GM23338 (cell line): ENCODE results near the gene KDM6A. TPM values are rescaled to one million over a fixed set of nuclear protein-coding genes. Genes with fewer than 3 reads are reported as not detected.

Source experiments
- ATAC-seq: fragments of 200-7000 bp; cut with Tn5 transposase; 3 replicates; pipeline ENCODE4 v1.9.1; 2020
- DNase-seq: peaks from one replicate; pipeline ENCODE4 v3.0.0-alpha.2; 2015; ENCODE audit warnings: low spot score
- H2AFZ ChIP-seq: fragments of 200-600 bp; sonication (generic); 2 replicates; pipeline ENCODE4 v1.8.0; 2016; ENCODE audit warnings: antibody characterized with exemption, mild to moderate bottlenecking, moderate library complexity
- H3F3A ChIP-seq: fragments of 200-600 bp; sonication (generic); replicated peaks from 2 replicates; pipeline ENCODE4 v1.8.0; 2017; ENCODE audit warnings: antibody characterized with exemption, mixed run types, low read depth
- H3K27ac ChIP-seq: fragments of 200-600 bp; sonication (generic); 2 replicates; pipeline ENCODE4 v1.6.1; 2016; ENCODE audit warnings: low read depth
- H3K27me3 ChIP-seq: fragments of 200-600 bp; sonication (generic); 2 replicates; pipeline ENCODE4 v1.8.0; 2016; ENCODE audit warnings: mild to moderate bottlenecking, mixed run types, moderate library complexity; ENCODE audit not compliant: insufficient read depth
- H3K36me3 ChIP-seq: fragments of 200-600 bp; sonication (generic); 2 replicates; pipeline ENCODE4 v1.8.0; 2016; ENCODE audit warnings: mild to moderate bottlenecking; ENCODE audit not compliant: insufficient read depth
- H3K4me1 ChIP-seq: fragments of 200-600 bp; sonication (generic); 2 replicates; pipeline ENCODE4 v1.8.0; 2016; ENCODE audit warnings: mild to moderate bottlenecking, moderate library complexity; ENCODE audit not compliant: insufficient read depth
- H3K4me2 ChIP-seq: fragments of 200-600 bp; sonication (generic); 2 replicates; pipeline ENCODE4 v1.7.1; 2017; ENCODE audit warnings: mixed run types
- H3K4me3 ChIP-seq: fragments of 200-600 bp; sonication (generic); 2 replicates; pipeline ENCODE4 v1.6.1; 2016; ENCODE audit warnings: mixed run types
- H3K79me2 ChIP-seq: fragments of 200-600 bp; sonication (generic); replicated peaks from 2 replicates; pipeline ENCODE4 v1.8.0; 2017; ENCODE audit warnings: mild to moderate bottlenecking; ENCODE audit not compliant: insufficient read depth
- H3K9me2 ChIP-seq: fragments of 200-600 bp; sonication (generic); 2 replicates; pipeline ENCODE4 v1.8.0; 2017; ENCODE audit not compliant: insufficient read depth
- H4K20me1 ChIP-seq: fragments of 200-600 bp; sonication (generic); replicated peaks from 2 replicates; pipeline ENCODE4 v1.8.0; 2017; ENCODE audit warnings: mild to moderate bottlenecking; ENCODE audit not compliant: insufficient read depth
- H3K27ac Mint-ChIP-seq: 2 replicates; pipeline ENCODE4 v1.8.0; 2020; ENCODE audit warnings: inconsistent platforms, mild to moderate bottlenecking, moderate library complexity, mixed read lengths
- H3K27me3 Mint-ChIP-seq: 3 replicates; pipeline ENCODE4 v1.8.0; 2022; ENCODE audit warnings: low read depth, mild to moderate bottlenecking, moderate library complexity, mixed read lengths, inconsistent platforms; ENCODE audit not compliant: insufficient read depth, poor library complexity
- H3K36me3 Mint-ChIP-seq: 3 replicates; pipeline ENCODE4 v1.8.0; 2021; ENCODE audit warnings: low read depth, mild to moderate bottlenecking, inconsistent platforms, moderate library complexity, mixed read lengths
- H3K4me1 Mint-ChIP-seq: 3 replicates; pipeline ENCODE4 v1.8.0; 2020; ENCODE audit warnings: mild to moderate bottlenecking, inconsistent platforms, mixed read lengths
- H3K4me3 Mint-ChIP-seq: 3 replicates; pipeline ENCODE4 v1.8.0; 2021; ENCODE audit warnings: moderate library complexity, mild to moderate bottlenecking, inconsistent platforms, mixed read lengths
- H3K9me3 Mint-ChIP-seq: 3 replicates; pipeline ENCODE4 v1.8.0; 2020; ENCODE audit warnings: moderate library complexity, mild to moderate bottlenecking, inconsistent platforms, mixed read lengths
- EZH2phosphoT487 ChIP-seq: fragments of 200-600 bp; sonication (generic); IDR thresholded peaks from one replicate; pipeline ENCODE4 v1.8.1; 2018; ENCODE audit warnings: antibody characterized with exemption; ENCODE audit not compliant: unreplicated experiment
- JUNB ChIP-seq: IDR thresholded peaks from one replicate; pipeline ENCODE4 v1.6.1; 2016; ENCODE audit warnings: antibody characterized with exemption; ENCODE audit not compliant: unreplicated experiment
- POLR2AphosphoS5 ChIP-seq: IDR thresholded peaks from 2 replicates; pipeline ENCODE4 v1.6.1; 2016; ENCODE audit warnings: antibody characterized with exemption, low read depth
- STAT1 ChIP-seq: IDR thresholded peaks from one replicate; pipeline ENCODE4 v1.6.1; 2016; ENCODE audit warnings: antibody characterized with exemption; ENCODE audit not compliant: unreplicated experiment
- ZNF331 ChIP-seq: fragments of 250-450 bp; sonication (Bioruptor Pico); IDR thresholded peaks from 2 replicates; pipeline ENCODE4 v1.5.0; 2020; ENCODE audit warnings: low read depth, mild to moderate bottlenecking, moderate library complexity
- polyA plus RNA-seq: library from polyadenylated mRNA; unstranded; fragments of >200 nt; fragmentation: Nextera tagmentation; extraction: Ambion mirVana; gene quantifications from 2 replicates; pipeline ENCODE4 v1.2.1, GENCODE V29; 2016
- total RNA-seq: library from RNA; depleted of rRNA; stranded (reverse); fragments of >200 nt; shearing (Covaris generic); gene quantifications from 2 replicates; pipeline ENCODE4 v1.2.3, GENCODE V29; 2014
- TF ChIP-seq, protein P1 (sequence below): IDR thresholded peaks from one replicate; pipeline ENCODE4 v1.6.1; 2018; ENCODE audit warnings: antibody characterized with exemption; ENCODE audit not compliant: unreplicated experiment
- TF ChIP-seq, protein P2 (sequence below), 2 experiments: fragments of 200-600 bp in 1 of 2; sonication (generic) in 1 of 2; conservative IDR thresholded peaks; 2 replicates each; pipeline versions ENCODE4 v1.5.1 to v1.6.1; 2016 to 2017; ENCODE audit warnings: antibody characterized with exemption in 2 of 2, low read depth in 2 of 2, mild to moderate bottlenecking in 2 of 2, moderate library complexity in 1 of 2
- TF ChIP-seq, protein P3 (sequence below): fragments of 250-450 bp; sonication (Bioruptor Pico); IDR thresholded peaks from 2 replicates; pipeline ENCODE4 v1.5.0; 2020; ENCODE audit warnings: mild to moderate bottlenecking, moderate library complexity

The KDM6A gene
- total and polyA plus RNA-seq, 2 experiments from 2014 or later, result 22.8 to 102 TPM

DNA sequence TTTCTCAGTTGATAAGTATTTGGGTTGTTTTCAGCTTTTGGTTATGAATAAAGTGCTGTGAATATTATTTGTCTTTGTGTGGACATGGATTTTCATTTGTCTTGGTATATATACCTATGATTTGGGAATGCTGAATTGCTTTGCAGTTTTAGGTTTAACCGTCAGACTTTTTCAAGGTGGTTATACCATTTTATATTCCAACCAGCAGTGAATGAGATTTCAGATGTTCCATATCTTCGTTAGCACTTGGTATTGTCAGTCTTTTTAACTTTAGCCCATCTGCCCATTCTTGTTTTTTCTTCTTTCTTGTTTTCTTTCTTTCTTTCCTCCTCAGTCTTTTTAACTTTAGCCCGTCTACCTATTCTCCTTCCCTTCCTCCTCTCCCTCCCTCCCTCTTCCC is 106.0 kb downstream of the KDM6A start:
- no peak overlapping the region for H3K27ac Mint-ChIP-seq
- ATAC-seq (no peak), DNase-seq (no peak)
- Histone ChIP-seq H3K27me3 (no peaks in the 10 kb centered on the region), H2AFZ (no peak overlapping the region), H3K36me3 (no peaks in the 10 kb centered on the region; the same call in 1 of the 2 replicates), H3K9me2 (no peaks in the 10 kb centered on the region), H3K79me2 (peaks cover 100% of the 10 kb centered on the region), H4K20me1 (peaks cover 21% of the 10 kb centered on the region), H3K27ac (no peak overlapping the region), H3K4me3 (no peak overlapping the region), H3K4me1 (no peaks in the 10 kb centered on the region; the same call in 1 of the 2 replicates), H3K4me2 (no peak overlapping the region), H3F3A (no peaks in the 10 kb centered on the region)
- TF ChIP-seq JUNB (no peak), ZNF331 (CRISPR knock-in tag) (no peak)
- H3K4me3 Mint-ChIP-seq, result no peak overlapping the region
- H3K36me3 Mint-ChIP-seq, result peaks cover 60% of the 10 kb centered on the region
- peaks cover 23% of the 10 kb centered on the region for H3K9me3 Mint-ChIP-seq
- H3K27me3 Mint-ChIP-seq, result peaks cover 5% of the 10 kb centered on the region
- H3K4me1 Mint-ChIP-seq, result peaks cover 6% of the 10 kb centered on the region

DNA sequence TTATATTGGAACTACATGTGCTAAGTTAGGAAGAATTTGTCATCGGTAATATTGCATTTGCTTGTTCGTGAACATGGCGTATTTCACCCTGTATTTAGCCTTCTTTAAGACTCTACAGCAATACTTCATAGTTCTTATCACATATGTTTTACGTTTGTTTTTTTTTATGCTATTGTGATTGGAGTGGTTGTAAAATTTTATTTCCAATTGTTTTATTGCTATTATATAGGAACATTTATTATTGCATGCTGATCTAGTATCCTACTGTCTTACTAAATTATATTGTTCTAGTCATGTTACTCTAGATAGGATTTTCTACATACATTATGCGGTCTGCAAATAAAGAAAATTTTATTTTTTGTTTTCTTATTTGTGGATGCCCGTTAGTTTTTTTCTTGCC is 107.4 kb downstream of the KDM6A start:
- H3K4me1 Mint-ChIP-seq, result peaks cover 3% of the 10 kb centered on the region; the same call in 2 of the 3 replicates
- no peak for TF ChIP-seq ZNF331 (CRISPR knock-in tag)
- TF ChIP-seq EZH2phosphoT487, result no peak
- no peak for TF ChIP-seq POLR2AphosphoS5
- TF ChIP-seq, protein P1, sequence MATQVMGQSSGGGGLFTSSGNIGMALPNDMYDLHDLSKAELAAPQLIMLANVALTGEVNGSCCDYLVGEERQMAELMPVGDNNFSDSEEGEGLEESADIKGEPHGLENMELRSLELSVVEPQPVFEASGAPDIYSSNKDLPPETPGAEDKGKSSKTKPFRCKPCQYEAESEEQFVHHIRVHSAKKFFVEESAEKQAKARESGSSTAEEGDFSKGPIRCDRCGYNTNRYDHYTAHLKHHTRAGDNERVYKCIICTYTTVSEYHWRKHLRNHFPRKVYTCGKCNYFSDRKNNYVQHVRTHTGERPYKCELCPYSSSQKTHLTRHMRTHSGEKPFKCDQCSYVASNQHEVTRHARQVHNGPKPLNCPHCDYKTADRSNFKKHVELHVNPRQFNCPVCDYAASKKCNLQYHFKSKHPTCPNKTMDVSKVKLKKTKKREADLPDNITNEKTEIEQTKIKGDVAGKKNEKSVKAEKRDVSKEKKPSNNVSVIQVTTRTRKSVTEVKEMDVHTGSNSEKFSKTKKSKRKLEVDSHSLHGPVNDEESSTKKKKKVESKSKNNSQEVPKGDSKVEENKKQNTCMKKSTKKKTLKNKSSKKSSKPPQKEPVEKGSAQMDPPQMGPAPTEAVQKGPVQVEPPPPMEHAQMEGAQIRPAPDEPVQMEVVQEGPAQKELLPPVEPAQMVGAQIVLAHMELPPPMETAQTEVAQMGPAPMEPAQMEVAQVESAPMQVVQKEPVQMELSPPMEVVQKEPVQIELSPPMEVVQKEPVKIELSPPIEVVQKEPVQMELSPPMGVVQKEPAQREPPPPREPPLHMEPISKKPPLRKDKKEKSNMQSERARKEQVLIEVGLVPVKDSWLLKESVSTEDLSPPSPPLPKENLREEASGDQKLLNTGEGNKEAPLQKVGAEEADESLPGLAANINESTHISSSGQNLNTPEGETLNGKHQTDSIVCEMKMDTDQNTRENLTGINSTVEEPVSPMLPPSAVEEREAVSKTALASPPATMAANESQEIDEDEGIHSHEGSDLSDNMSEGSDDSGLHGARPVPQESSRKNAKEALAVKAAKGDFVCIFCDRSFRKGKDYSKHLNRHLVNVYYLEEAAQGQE, result no peak
- TF ChIP-seq STAT1, result no peak
- TF ChIP-seq, protein P2, sequence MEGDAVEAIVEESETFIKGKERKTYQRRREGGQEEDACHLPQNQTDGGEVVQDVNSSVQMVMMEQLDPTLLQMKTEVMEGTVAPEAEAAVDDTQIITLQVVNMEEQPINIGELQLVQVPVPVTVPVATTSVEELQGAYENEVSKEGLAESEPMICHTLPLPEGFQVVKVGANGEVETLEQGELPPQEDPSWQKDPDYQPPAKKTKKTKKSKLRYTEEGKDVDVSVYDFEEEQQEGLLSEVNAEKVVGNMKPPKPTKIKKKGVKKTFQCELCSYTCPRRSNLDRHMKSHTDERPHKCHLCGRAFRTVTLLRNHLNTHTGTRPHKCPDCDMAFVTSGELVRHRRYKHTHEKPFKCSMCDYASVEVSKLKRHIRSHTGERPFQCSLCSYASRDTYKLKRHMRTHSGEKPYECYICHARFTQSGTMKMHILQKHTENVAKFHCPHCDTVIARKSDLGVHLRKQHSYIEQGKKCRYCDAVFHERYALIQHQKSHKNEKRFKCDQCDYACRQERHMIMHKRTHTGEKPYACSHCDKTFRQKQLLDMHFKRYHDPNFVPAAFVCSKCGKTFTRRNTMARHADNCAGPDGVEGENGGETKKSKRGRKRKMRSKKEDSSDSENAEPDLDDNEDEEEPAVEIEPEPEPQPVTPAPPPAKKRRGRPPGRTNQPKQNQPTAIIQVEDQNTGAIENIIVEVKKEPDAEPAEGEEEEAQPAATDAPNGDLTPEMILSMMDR (conservative IDR thresholded peaks at IDR 0.05; ENCODE audit: low read depth in 2 of 2), result no peak
- TF ChIP-seq, protein P3, sequence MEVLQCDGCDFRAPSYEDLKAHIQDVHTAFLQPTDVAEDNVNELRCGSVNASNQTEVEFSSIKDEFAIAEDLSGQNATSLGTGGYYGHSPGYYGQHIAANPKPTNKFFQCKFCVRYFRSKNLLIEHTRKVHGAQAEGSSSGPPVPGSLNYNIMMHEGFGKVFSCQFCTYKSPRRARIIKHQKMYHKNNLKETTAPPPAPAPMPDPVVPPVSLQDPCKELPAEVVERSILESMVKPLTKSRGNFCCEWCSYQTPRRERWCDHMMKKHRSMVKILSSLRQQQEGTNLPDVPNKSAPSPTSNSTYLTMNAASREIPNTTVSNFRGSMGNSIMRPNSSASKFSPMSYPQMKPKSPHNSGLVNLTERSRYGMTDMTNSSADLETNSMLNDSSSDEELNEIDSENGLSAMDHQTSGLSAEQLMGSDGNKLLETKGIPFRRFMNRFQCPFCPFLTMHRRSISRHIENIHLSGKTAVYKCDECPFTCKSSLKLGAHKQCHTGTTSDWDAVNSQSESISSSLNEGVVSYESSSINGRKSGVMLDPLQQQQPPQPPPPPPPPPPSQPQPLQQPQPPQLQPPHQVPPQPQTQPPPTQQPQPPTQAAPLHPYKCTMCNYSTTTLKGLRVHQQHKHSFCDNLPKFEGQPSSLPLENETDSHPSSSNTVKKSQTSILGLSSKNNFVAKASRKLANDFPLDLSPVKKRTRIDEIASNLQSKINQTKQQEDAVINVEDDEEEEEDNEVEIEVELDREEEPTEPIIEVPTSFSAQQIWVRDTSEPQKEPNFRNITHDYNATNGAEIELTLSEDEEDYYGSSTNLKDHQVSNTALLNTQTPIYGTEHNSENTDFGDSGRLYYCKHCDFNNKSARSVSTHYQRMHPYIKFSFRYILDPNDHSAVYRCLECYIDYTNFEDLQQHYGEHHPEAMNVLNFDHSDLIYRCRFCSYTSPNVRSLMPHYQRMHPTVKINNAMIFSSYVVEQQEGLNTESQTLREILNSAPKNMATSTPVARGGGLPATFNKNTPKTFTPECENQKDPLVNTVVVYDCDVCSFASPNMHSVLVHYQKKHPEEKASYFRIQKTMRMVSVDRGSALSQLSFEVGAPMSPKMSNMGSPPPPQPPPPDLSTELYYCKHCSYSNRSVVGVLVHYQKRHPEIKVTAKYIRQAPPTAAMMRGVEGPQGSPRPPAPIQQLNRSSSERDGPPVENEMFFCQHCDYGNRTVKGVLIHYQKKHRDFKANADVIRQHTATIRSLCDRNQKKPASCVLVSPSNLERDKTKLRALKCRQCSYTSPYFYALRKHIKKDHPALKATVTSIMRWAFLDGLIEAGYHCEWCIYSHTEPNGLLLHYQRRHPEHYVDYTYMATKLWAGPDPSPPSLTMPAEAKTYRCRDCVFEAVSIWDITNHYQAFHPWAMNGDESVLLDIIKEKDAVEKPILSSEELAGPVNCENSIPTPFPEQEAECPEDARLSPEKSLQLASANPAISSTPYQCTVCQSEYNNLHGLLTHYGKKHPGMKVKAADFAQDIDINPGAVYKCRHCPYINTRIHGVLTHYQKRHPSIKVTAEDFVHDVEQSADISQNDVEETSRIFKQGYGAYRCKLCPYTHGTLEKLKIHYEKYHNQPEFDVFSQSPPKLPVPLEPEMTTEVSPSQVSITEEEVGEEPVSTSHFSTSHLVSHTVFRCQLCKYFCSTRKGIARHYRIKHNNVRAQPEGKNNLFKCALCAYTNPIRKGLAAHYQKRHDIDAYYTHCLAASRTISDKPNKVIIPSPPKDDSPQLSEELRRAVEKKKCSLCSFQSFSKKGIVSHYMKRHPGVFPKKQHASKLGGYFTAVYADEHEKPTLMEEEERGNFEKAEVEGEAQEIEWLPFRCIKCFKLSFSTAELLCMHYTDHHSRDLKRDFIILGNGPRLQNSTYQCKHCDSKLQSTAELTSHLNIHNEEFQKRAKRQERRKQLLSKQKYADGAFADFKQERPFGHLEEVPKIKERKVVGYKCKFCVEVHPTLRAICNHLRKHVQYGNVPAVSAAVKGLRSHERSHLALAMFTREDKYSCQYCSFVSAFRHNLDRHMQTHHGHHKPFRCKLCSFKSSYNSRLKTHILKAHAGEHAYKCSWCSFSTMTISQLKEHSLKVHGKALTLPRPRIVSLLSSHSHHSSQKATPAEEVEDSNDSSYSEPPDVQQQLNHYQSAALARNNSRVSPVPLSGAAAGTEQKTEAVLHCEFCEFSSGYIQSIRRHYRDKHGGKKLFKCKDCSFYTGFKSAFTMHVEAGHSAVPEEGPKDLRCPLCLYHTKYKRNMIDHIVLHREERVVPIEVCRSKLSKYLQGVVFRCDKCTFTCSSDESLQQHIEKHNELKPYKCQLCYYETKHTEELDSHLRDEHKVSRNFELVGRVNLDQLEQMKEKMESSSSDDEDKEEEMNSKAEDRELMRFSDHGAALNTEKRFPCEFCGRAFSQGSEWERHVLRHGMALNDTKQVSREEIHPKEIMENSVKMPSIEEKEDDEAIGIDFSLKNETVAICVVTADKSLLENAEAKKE (CRISPR knock-in tag), result no peak
- no peak overlapping the region for H3K4me3 Mint-ChIP-seq
- Histone ChIP-seq H3K27me3 (no peaks in the 10 kb centered on the region), H3K4me1 (no peaks in the 10 kb centered on the region; the same call in 1 of the 2 replicates), H3F3A (no peaks in the 10 kb centered on the region), H3K4me3 (no peak overlapping the region), H2AFZ (no peak overlapping the region), H3K79me2 (peaks cover 100% of the 10 kb centered on the region), H3K36me3 (no peaks in the 10 kb centered on the region; the same call in 1 of the 2 replicates), H3K27ac (no peak overlapping the region), H4K20me1 (peaks cover 21% of the 10 kb centered on the region), H3K9me2 (no peaks in the 10 kb centered on the region), H3K4me2 (no peak overlapping the region)
- peaks cover 12% of the 10 kb centered on the region; the same call in 2 of the 3 replicates for H3K9me3 Mint-ChIP-seq
- H3K36me3 Mint-ChIP-seq, result peaks cover 55% of the 10 kb centered on the region
- H3K27me3 Mint-ChIP-seq, result peaks cover 2% of the 10 kb centered on the region
- ATAC-seq (no peak), DNase-seq (no peak)
- H3K27ac Mint-ChIP-seq, result no peak overlapping the region
